NCI-H2227 (cell line): Measurements from ENCODE around the gene SLIT1.
A peak's percentile ranks its signal among the peaks of the same experiment; 100 is the strongest.

Experiments used
- DNase-seq: peaks from one replicate; lab custom pipeline; 2025; ENCODE audit not compliant: unreplicated experiment; lab: John Stamatoyannopoulos, UW

SLIT1 gene

GRCh38 chr10:97117372-97117771, 68.4 kb downstream of the SLIT1 start:
- no peak for DNase-seq

- DNase-seq: no peak
Observed at GRCh38 chr10:97116462-97117162, 69.1 kb downstream of the SLIT1 start.

GRCh38 chr10:97115846-97116245, 69.9 kb downstream of the SLIT1 start:
- DNase-seq: no peak

GRCh38 chr10:97111615-97112014, 74.1 kb downstream of the SLIT1 start:
- DNase-seq: no peak

- peak; percentile 15 for DNase-seq
Observed at GRCh38 chr10:97109547-97109946, 76.2 kb downstream of the SLIT1 start.

- DNase-seq: no peak
Observed at GRCh38 chr10:97107551-97107950, 78.2 kb downstream of the SLIT1 start.

- no peak for DNase-seq
Observed at GRCh38 chr10:97106207-97106606, 79.6 kb downstream of the SLIT1 start.

- no peak for DNase-seq
Observed at GRCh38 chr10:97105303-97105702, 80.5 kb downstream of the SLIT1 start.

GRCh38 chr10:97103316-97104080, 82.3 kb downstream of the SLIT1 start:
- DNase-seq: peak; percentile 17

GRCh38 chr10:97102441-97102840, 83.3 kb downstream of the SLIT1 start:
- DNase-seq: no peak

- no peak for DNase-seq
Observed at GRCh38 chr10:97101166-97101940, 84.4 kb downstream of the SLIT1 start.

- DNase-seq: no peak
Observed at GRCh38 chr10:97100657-97101056, 85.1 kb downstream of the SLIT1 start.

- DNase-seq: no peak
Observed at GRCh38 chr10:97099868-97100267, 85.9 kb downstream of the SLIT1 start.

- DNase-seq: no peak
Observed at GRCh38 chr10:97099089-97099488, 86.7 kb downstream of the SLIT1 start.

- no peak for DNase-seq
Observed at GRCh38 chr10:97097084-97097433, 88.7 kb downstream of the SLIT1 start.

GRCh38 chr10:97096261-97097083, 89.3 kb downstream of the SLIT1 start:
- DNase-seq: peak; percentile 67

GRCh38 chr10:97095701-97096260, 90.0 kb downstream of the SLIT1 start:
- DNase-seq: no peak

- DNase-seq: no peak
Observed at GRCh38 chr10:97090644-97091043, 95.1 kb downstream of the SLIT1 start.

GRCh38 chr10:97090035-97090434, 95.7 kb downstream of the SLIT1 start:
- no peak for DNase-seq

- DNase-seq: no peak
Observed at GRCh38 chr10:97089209-97089870, 96.4 kb downstream of the SLIT1 start.
